K562 (cell line): ENCODE results near the gene YPEL1. TPM values are rescaled to one million over a fixed set of nuclear protein-coding genes. Genes with fewer than 3 reads are reported as not detected.

ENCODE experiments used
- ARID3B ChIP-seq: fragments of 250-450 bp; sonication (Bioruptor Pico); IDR thresholded peaks from 2 replicates; pipeline ENCODE4 v1.4.0; 2020; ENCODE audit warnings: borderline replicate concordance
- E2F1 ChIP-seq: sonication (generic); formaldehyde crosslinking; IDR thresholded peaks from 2 replicates; pipeline ENCODE4 v1.8.1; 2023; ENCODE audit warnings: mild to moderate bottlenecking, missing genetic modification reagents, moderate library complexity
- E2F3 ChIP-seq: fragments of 250-450 bp; sonication (Bioruptor Pico); IDR thresholded peaks from 2 replicates; pipeline ENCODE4 v1.4.0; 2020; ENCODE audit warnings: mild to moderate bottlenecking
- FOXA3 ChIP-seq, 2 experiments: fragments of 450-650 bp in 1 of 2; sonication (generic) in 1 of 2; formaldehyde crosslinking; IDR thresholded peaks in 1 of 2; conservative IDR thresholded peaks in 1 of 2; 2 replicates each; pipeline versions ENCODE4 v1.4.0 to v1.8.0; 2020 to 2022; ENCODE audit warnings: mild to moderate bottlenecking in 2 of 2, missing genetic modification reagents in 1 of 2
- HDAC1 ChIP-seq, 2 experiments: fragments of 450-650 bp; IDR thresholded peaks; 2 replicates each; pipeline ENCODE4 v1.6.1; 2016 to 2017; ENCODE audit warnings: inconsistent platforms in 1 of 2, mild to moderate bottlenecking in 1 of 2, moderate library complexity in 1 of 2
- HMGXB4 ChIP-seq: sonication (generic); formaldehyde crosslinking; IDR thresholded peaks from 2 replicates; pipeline ENCODE4 v1.8.1; 2023; ENCODE audit warnings: mild to moderate bottlenecking, missing genetic modification reagents
- NR4A1 ChIP-seq, 2 experiments: fragments of 250-450 bp in 1 of 2; fragments of 450-650 bp in 1 of 2; sonication (Bioruptor Pico) in 1 of 2; IDR thresholded peaks; 2 replicates each; pipeline versions ENCODE4 v1.4.0 to v1.6.1; 2016 to 2020; ENCODE audit warnings: mild to moderate bottlenecking in 2 of 2, missing compliant biosample characterization in 1 of 2, missing genetic modification characterization in 1 of 2, moderate library complexity in 1 of 2
- PHF20 ChIP-seq: fragments of 450-650 bp; IDR thresholded peaks from 2 replicates; pipeline ENCODE4 v1.6.1; 2018; ENCODE audit not compliant: partially characterized antibody
- SIN3A ChIP-seq, 2 experiments: fragments of 150-350 bp in 1 of 2; IDR thresholded peaks; 2 replicates each; pipeline ENCODE4 v1.6.1; 2011 to 2016; ENCODE audit warnings: borderline replicate concordance in 2 of 2, low read depth in 2 of 2, low read length in 2 of 2, mild to moderate bottlenecking in 2 of 2, moderate library complexity in 2 of 2; ENCODE audit not compliant: control insufficient read depth in 1 of 2
- SRSF7 ChIP-seq: fragments of 200-400 bp; formaldehyde crosslinking; optimal IDR thresholded peaks from 2 replicates; pipeline ENCODE3; 2017; ENCODE audit warnings: mild to moderate bottlenecking, low read depth, low read length
- STAT6 ChIP-seq: sonication (generic); formaldehyde crosslinking; IDR thresholded peaks from 2 replicates; pipeline ENCODE4 v1.8.1; 2023; ENCODE audit warnings: mild to moderate bottlenecking, missing genetic modification reagents
- WHSC1 ChIP-seq: IDR thresholded peaks from one replicate; pipeline ENCODE4 v1.6.1; 2012; ENCODE audit warnings: low read length, control low read depth, inconsistent platforms
- ZNF512 ChIP-seq: IDR thresholded peaks from 2 replicates; pipeline ENCODE4 v1.6.1; 2016; ENCODE audit warnings: missing genetic modification characterization, missing compliant biosample characterization
- ZSCAN32 ChIP-seq: fragments of 450-650 bp; formaldehyde crosslinking; IDR thresholded peaks from 2 replicates; pipeline ENCODE4 v1.4.0; 2020; ENCODE audit warnings: mild to moderate bottlenecking, moderate library complexity
- polyA plus RNA-seq, 8 experiments: library from polyadenylated mRNA; depleted of rRNA in 4 of 8; stranded (reverse) in 5 of 8; unstranded in 3 of 8; fragments of >200 nt; fragmentation: Nextera tagmentation in 2 of 8; fragmentation: Illumina TruSeq in 1 of 8; extraction: Ambion mirVana in 2 of 8; extraction: Trizol in 1 of 8; gene quantifications; 2 replicates each; pipeline versions ENCODE4 v1.2.1 to v1.2.3, GENCODE V29; 2011 to 2014; ENCODE audit warnings: inconsistent platforms in 1 of 8, missing spikeins in 1 of 8
- total RNA-seq, 7 experiments: library from RNA; depleted of rRNA in 6 of 7; stranded (reverse); fragments of >200 nt in 6 of 7; fragmentation: Illumina TruSeq in 2 of 7; extraction: Trizol in 2 of 7; gene quantifications; 2 replicates each; pipeline versions ENCODE4 v1.2.1 to v1.2.3, GENCODE V29; 2011 to 2021; ENCODE audit warnings: low replicate concordance in 1 of 7

Gene YPEL1
- total and polyA plus RNA-seq, 9 of the 15 experiments (the other 6 are each of a cell fraction or from before 2014, with no cell fraction given) = 0.07 to 2.2 (median 0.46) TPM

GRCh38 chr22:21673534-21674321 is 61.9 kb downstream of the YPEL1 start (continued):
- TF ChIP-seq HMGXB4 (CRISPR knock-in tag) = 0 out of 2 replicates have a peak, but pooled peaks have one; percentile 11
- TF ChIP-seq E2F1 = peak; percentile 18; the same call in 1 of the 2 replicates
- no peak for TF ChIP-seq E2F3 (CRISPR knock-in tag)
- TF ChIP-seq FOXA3 (CRISPR knock-in tag; conservative IDR thresholded peaks at IDR 0.05 in 1 of 2, IDR thresholded peaks at IDR 0.05 in 1 of 2) = no peak
- no peak for TF ChIP-seq ZSCAN32 (CRISPR knock-in tag)
- TF ChIP-seq STAT6 = no peak
- TF ChIP-seq PHF20 = no peak
- TF ChIP-seq ZNF512 (tag) = no peak
- 0 out of 4 replicates have a peak, but pooled peaks of 1 of the 2 experiments have one; percentile 8 for TF ChIP-seq SIN3A (IDR thresholded peaks at IDR 0.05; ENCODE audit: borderline replicate concordance in 2 of 2, control insufficient read depth in 1 of 2, low read depth in 2 of 2, low read length in 2 of 2)
- peak; percentile 74 for TF ChIP-seq WHSC1
- TF ChIP-seq NR4A1 (CRISPR knock-in tag; IDR thresholded peaks at IDR 0.05) = 0 out of 2 replicates have a peak, but pooled peaks have one; percentile 37
- TF ChIP-seq NR4A1 (tag; IDR thresholded peaks at IDR 0.05) = no peak
- TF ChIP-seq SRSF7 = no peak
- TF ChIP-seq ARID3B (CRISPR knock-in tag) = 0 out of 2 replicates have a peak, but pooled peaks have one; percentile 36
- TF ChIP-seq HDAC1 (IDR thresholded peaks at IDR 0.05) = no peak
